ENCODE data around the gene REXO1.
A peak's percentile ranks its signal among the peaks of the same experiment; 100 is the strongest.

The REXO1 gene

GRCh38 chr19:1783874-1784273, 64.4 kb downstream of the REXO1 start:
- DNase-seq, result no peak

- no peak for DNase-seq
Observed at GRCh38 chr19:1783354-1783753, 64.9 kb downstream of the REXO1 start.

GRCh38 chr19:1782521-1782920, 65.8 kb downstream of the REXO1 start:
- no peak for DNase-seq

GRCh38 chr19:1780272-1780958, 67.9 kb downstream of the REXO1 start:
- DNase-seq, result no peak

GRCh38 chr19:1779574-1779973, 68.7 kb downstream of the REXO1 start:
- DNase-seq, result no peak

GRCh38 chr19:1777149-1777548, 71.1 kb downstream of the REXO1 start:
- no peak for DNase-seq

GRCh38 chr19:1776606-1777147, 71.6 kb downstream of the REXO1 start:
- no peak for DNase-seq

- DNase-seq, result no peak
Observed at GRCh38 chr19:1775951-1776605, 72.2 kb downstream of the REXO1 start.

GRCh38 chr19:1774989-1775772, 73.1 kb downstream of the REXO1 start:
- no peak for DNase-seq

- no peak for DNase-seq
Observed at GRCh38 chr19:1773184-1773583, 75.1 kb downstream of the REXO1 start.

GRCh38 chr19:1770866-1771576, 77.3 kb downstream of the REXO1 start:
- DNase-seq, result no peak

GRCh38 chr19:1769645-1769985, 78.7 kb downstream of the REXO1 start:
- no peak for DNase-seq

GRCh38 chr19:1768918-1769644, 79.2 kb downstream of the REXO1 start:
- DNase-seq, result no peak

GRCh38 chr19:1768248-1768647, 80.0 kb downstream of the REXO1 start:
- no peak for DNase-seq

- DNase-seq, result peak; percentile 85
Observed at GRCh38 chr19:1767464-1767933, 80.8 kb downstream of the REXO1 start.

GRCh38 chr19:1766800-1767352, 81.4 kb downstream of the REXO1 start:
- DNase-seq, result no peak

- no peak for DNase-seq
Observed at GRCh38 chr19:1765904-1766799, 82.1 kb downstream of the REXO1 start.

Data from retina (tissue), 1 donor.